IMR-90 (cell line): Measurements from ENCODE around the gene NOXO1. TPM values are rescaled to one million over a fixed set of nuclear protein-coding genes. Genes with fewer than 3 reads are reported as not detected.

Source experiments
- ATAC-seq: fragments of 200-7000 bp; cut with Tn5 transposase; 2 replicates; pipeline ENCODE4 v1.9.1; 2020; ENCODE audit warnings: low read depth, mild to moderate bottlenecking, moderate library complexity
- BruUV-seq: library from RNA; stranded (reverse); fragments of 400-500 nt; replicated peaks from 2 replicates; lab custom pipeline; 2021; lab: Mats Ljungman, UMichigan
- CTCF ChIA-PET: fragments of 300-600 bp; formaldehyde crosslinking; extraction: SDS; loops from one replicate; lab custom pipeline; 2021; ENCODE audit warnings: antibody characterized with exemption; lab: Yijun Ruan, JAX
- POLR2A ChIA-PET: fragments of 300-600 bp; sonication (Branson Sonifier 250); formaldehyde crosslinking; loops from one replicate; lab custom pipeline; 2022; ENCODE audit warnings: antibody characterized with exemption; ENCODE audit not compliant: unreplicated experiment; lab: Charles Lee
- DNase-seq: peaks from one replicate; pipeline ENCODE4 v3.0.0; 2013
- H2AFZ ChIP-seq: replicated peaks from 2 replicates; pipeline ENCODE3; 2013; ENCODE audit warnings: low read length, mild to moderate bottlenecking; ENCODE audit not compliant: poor library complexity
- H2AK5ac ChIP-seq: 2 replicates; pipeline ENCODE4 v1.6.1; 2013; ENCODE audit warnings: low read depth, low read length, inconsistent platforms
- H2AK9ac ChIP-seq: replicated peaks from 2 replicates; pipeline ENCODE3; 2013; ENCODE audit warnings: mild to moderate bottlenecking, low read depth, low read length, moderate library complexity; ENCODE audit not compliant: poor library complexity
- H2BK120ac ChIP-seq: 2 replicates; pipeline ENCODE4 v1.6.1; 2013; ENCODE audit warnings: low read depth, low read length, inconsistent platforms
- H2BK15ac ChIP-seq: 3 replicates; pipeline ENCODE4 v1.6.1; 2013; ENCODE audit warnings: low read depth, low read length, inconsistent platforms
- H2BK20ac ChIP-seq: 2 replicates; pipeline ENCODE4 v1.6.1; 2013; ENCODE audit warnings: low read depth, mild to moderate bottlenecking, inconsistent platforms, low read length, moderate library complexity
- H2BK5ac ChIP-seq: 2 replicates; pipeline ENCODE4 v1.6.1; 2013; ENCODE audit warnings: mild to moderate bottlenecking, low read depth, low read length, inconsistent platforms; ENCODE audit not compliant: poor library complexity, severe bottlenecking
- H3K14ac ChIP-seq: replicated peaks from 2 replicates; pipeline ENCODE4 v1.6.1; 2013; ENCODE audit warnings: low read depth, low read length, inconsistent platforms
- H3K18ac ChIP-seq: 2 replicates; pipeline ENCODE4 v1.6.1; 2013; ENCODE audit warnings: low read depth, low read length, control low read depth
- H3K23ac ChIP-seq: 2 replicates; pipeline ENCODE4 v1.6.1; 2013; ENCODE audit warnings: low read depth, low read length, inconsistent platforms
- H3K27ac ChIP-seq: 2 replicates; pipeline ENCODE4 v1.5.1; 2013; ENCODE audit warnings: mild to moderate bottlenecking, control low read depth, low read length; ENCODE audit not compliant: insufficient read depth
- H3K27me3 ChIP-seq: 2 replicates; pipeline ENCODE4 v1.6.1; 2013; ENCODE audit warnings: low read length; ENCODE audit not compliant: control insufficient read depth, insufficient read depth
- H3K36me3 ChIP-seq: 2 replicates; pipeline ENCODE4 v1.6.1; 2013; ENCODE audit warnings: low read length, mixed read lengths; ENCODE audit not compliant: control insufficient read depth, insufficient read depth
- H3K4ac ChIP-seq: 2 replicates; pipeline ENCODE4 v1.6.1; 2013; ENCODE audit warnings: low read depth, low read length, inconsistent platforms
- H3K4me1 ChIP-seq: 2 replicates; pipeline ENCODE4 v1.6.1; 2013; ENCODE audit warnings: low read length, mixed read lengths; ENCODE audit not compliant: control insufficient read depth, insufficient read depth
- H3K4me2 ChIP-seq: 2 replicates; pipeline ENCODE4 v1.6.1; 2013; ENCODE audit warnings: low read depth, mild to moderate bottlenecking, control low read depth, low read length, moderate library complexity
- H3K4me3 ChIP-seq: 2 replicates; pipeline ENCODE4 v1.5.1; 2013; ENCODE audit warnings: low read depth, mild to moderate bottlenecking, control low read depth, low read length, moderate library complexity; ENCODE audit not compliant: insufficient read depth
- H3K56ac ChIP-seq: 2 replicates; pipeline ENCODE4 v1.6.1; 2013; ENCODE audit warnings: low read length, inconsistent platforms; ENCODE audit not compliant: insufficient read depth; ENCODE audit errors: extremely low read depth
- H3K79me1 ChIP-seq, 2 experiments: 2 replicates each; pipeline ENCODE4 v1.6.1; 2013; ENCODE audit warnings: low read length in 2 of 2, inconsistent platforms in 1 of 2, low read depth in 1 of 2
- H3K9ac ChIP-seq: 2 replicates; pipeline ENCODE4 v1.6.1; 2013; ENCODE audit warnings: low read depth, low read length, control low read depth
- H3K9me1 ChIP-seq: 2 replicates; pipeline ENCODE4 v1.6.1; 2013; ENCODE audit warnings: low read length, inconsistent platforms; ENCODE audit not compliant: insufficient read depth
- H3K9me3 ChIP-seq: 2 replicates; pipeline ENCODE4 v1.6.1; 2013; ENCODE audit warnings: low read length; ENCODE audit not compliant: control insufficient read depth, insufficient read depth
- H4K20me1 ChIP-seq: 2 replicates; pipeline ENCODE4 v1.6.1; 2013; ENCODE audit warnings: low read length, inconsistent platforms; ENCODE audit not compliant: insufficient read depth
- H4K5ac ChIP-seq: 2 replicates; pipeline ENCODE4 v1.6.1; 2013; ENCODE audit warnings: mild to moderate bottlenecking, low read depth, low read length, control low read depth
- H4K8ac ChIP-seq, 2 experiments: 2 replicates each; pipeline ENCODE4 v1.6.1; 2013; ENCODE audit warnings: low read depth in 2 of 2, low read length in 2 of 2, control low read depth in 1 of 2, inconsistent platforms in 1 of 2
- H4K91ac ChIP-seq: 2 replicates; pipeline ENCODE4 v1.6.1; 2013; ENCODE audit warnings: low read depth, low read length, inconsistent platforms; ENCODE audit not compliant: insufficient read depth
- BHLHE40 ChIP-seq: fragments of 150-350 bp; IDR thresholded peaks from 2 replicates; pipeline ENCODE4 v1.6.1; 2016; ENCODE audit warnings: mild to moderate bottlenecking, low read depth, low read length
- CEBPB ChIP-seq: IDR thresholded peaks from 2 replicates; pipeline ENCODE4 v1.6.1; 2012; ENCODE audit warnings: low read depth, low read length, improper control_type of control experiment
- CHD1 ChIP-seq: IDR thresholded peaks from 2 replicates; pipeline ENCODE4 v1.6.1; 2012; ENCODE audit warnings: low read depth, low read length, improper control_type of control experiment
- CTCF ChIP-seq: conservative IDR thresholded peaks from 2 replicates; pipeline ENCODE4 v1.5.1; 2012; ENCODE audit warnings: mild to moderate bottlenecking, low read depth, low read length, improper control_type of control experiment
- ELK1 ChIP-seq: fragments of 150-350 bp; IDR thresholded peaks from 2 replicates; pipeline ENCODE4 v1.6.1; 2016; ENCODE audit warnings: low read depth, mild to moderate bottlenecking, low read length, moderate library complexity, borderline replicate concordance
- FOS ChIP-seq: fragments of 150-350 bp; IDR thresholded peaks from 2 replicates; pipeline ENCODE4 v1.6.1; 2016; ENCODE audit warnings: low read depth, low read length
- MAFK ChIP-seq: IDR thresholded peaks from 2 replicates; pipeline ENCODE4 v1.6.1; 2012; ENCODE audit warnings: low read depth, low read length, improper control_type of control experiment
- MAZ ChIP-seq: IDR thresholded peaks from 2 replicates; pipeline ENCODE4 v1.6.1; 2012; ENCODE audit warnings: low read depth, mild to moderate bottlenecking, low read length, improper control_type of control experiment, moderate library complexity, borderline replicate concordance
- MXI1 ChIP-seq: IDR thresholded peaks from 2 replicates; pipeline ENCODE4 v1.6.1; 2012; ENCODE audit warnings: low read depth, mild to moderate bottlenecking, low read length, moderate library complexity, borderline replicate concordance
- NFE2L2 ChIP-seq: fragments of 150-350 bp; IDR thresholded peaks from 2 replicates; pipeline ENCODE4 v1.6.1; 2016; ENCODE audit warnings: low read depth, mild to moderate bottlenecking, low read length
- POLR2A ChIP-seq: IDR thresholded peaks from 2 replicates; pipeline ENCODE4 v1.6.1; 2012; ENCODE audit warnings: mild to moderate bottlenecking, low read depth, low read length
- RAD21 ChIP-seq: IDR thresholded peaks from 2 replicates; pipeline ENCODE4 v1.6.1; 2012; ENCODE audit warnings: low read length, improper control_type of control experiment
- RCOR1 ChIP-seq: IDR thresholded peaks from 2 replicates; pipeline ENCODE4 v1.6.1; 2012; ENCODE audit warnings: mild to moderate bottlenecking, low read length, improper control_type of control experiment; ENCODE audit not compliant: insufficient replicate concordance
- RFX5 ChIP-seq: IDR thresholded peaks from 2 replicates; pipeline ENCODE4 v1.8.0; 2012; ENCODE audit warnings: low read depth, mild to moderate bottlenecking, low read length, moderate library complexity
- SMC3 ChIP-seq: fragments of 150-350 bp; IDR thresholded peaks from 2 replicates; pipeline ENCODE4 v1.6.1; 2016; ENCODE audit warnings: low read depth, mild to moderate bottlenecking, antibody characterized with exemption, low read length, moderate library complexity
- USF2 ChIP-seq: fragments of 150-350 bp; IDR thresholded peaks from 2 replicates; pipeline ENCODE4 v1.6.1; 2017; ENCODE audit warnings: mild to moderate bottlenecking, antibody characterized with exemption, low read length, low read depth
- WGBS, 2 experiments: methylation state at CpG; one replicate each; pipeline versions ENCODE4 v1.1.5 to v1.1.7; 2013; ENCODE audit warnings: missing lambda C conversion rate in 2 of 2; ENCODE audit not compliant: insufficient read length in 1 of 2; ENCODE audit errors: extremely low coverage in 2 of 2; 5-methylcytosine and 5-hydroxymethylcytosine counted together
- dilution Hi-C: fragments of 300-500 bp; cut with HindIII; formaldehyde crosslinking; loops from one replicate; pipeline ENCODE4 v1.14.3; 2018; ENCODE audit warnings: low sequenced_read_pairs; ENCODE audit not compliant: unreplicated experiment
- in situ Hi-C: fragments of 300-500 bp; cut with MboI; formaldehyde crosslinking; loops from 3 replicates; pipeline ENCODE4 v1.14.3; 2019; ENCODE audit warnings: low sequenced_read_pairs, inconsistent platforms, mixed read lengths
- intact Hi-C: fragments of 100-400 bp; cut with micrococcal nuclease; formaldehyde crosslinking; loops from 2 replicates; pipeline ENCODE4 v1.10.0; 2022
- polyA plus RNA-seq, 3 experiments: library from polyadenylated mRNA; depleted of rRNA; stranded (reverse); fragments of >200 nt; gene quantifications; 2 replicates each; pipeline ENCODE4 v1.2.3, GENCODE V29; 2012; ENCODE audit warnings: low replicate concordance in 1 of 3
- total RNA-seq: library from RNA; depleted of rRNA; stranded (reverse); fragments of >200 nt; gene quantifications from 2 replicates; pipeline ENCODE4 v1.2.3, GENCODE V29; 2012

Gene NOXO1
- total and polyA plus RNA-seq, 2 of the 4 experiments (the other 2 are of a cell fraction): 0.56 TPM; not detected in 1

GRCh38 chr16:1947369-1947670 lies 33.9 kb downstream of the NOXO1 start:
- no peak overlapping the region for H2AK5ac ChIP-seq
- H3K79me1 ChIP-seq: peaks cover 0 to 7% of the 10 kb centered on the region in 2 experiments; a peak in 2 of 4 replicates
- no peak overlapping the region for H3K56ac ChIP-seq
- in situ Hi-C loops: no loop called here
- H2AFZ ChIP-seq: no peak overlapping the region
- H2BK120ac ChIP-seq: no peak overlapping the region
- BruUV-seq: no TSS peak
- ChIA-PET CTCF (no interaction called here), POLR2A (no interaction called here)
- no peak overlapping the region for H3K4ac ChIP-seq
- H3K18ac ChIP-seq: no peak overlapping the region
- no peak overlapping the region for H2BK5ac ChIP-seq
- peaks cover under 1% of the 10 kb centered on the region; the same call in 1 of the 2 replicates for H3K4me1 ChIP-seq
- no peak for TF ChIP-seq CTCF
- TF ChIP-seq POLR2A: no peak
- TF ChIP-seq CHD1: no peak
- TF ChIP-seq MAFK: no peak
- no peak for TF ChIP-seq USF2
- TF ChIP-seq NFE2L2: no peak
- TF ChIP-seq SMC3: no peak
- TF ChIP-seq MXI1: no peak
- TF ChIP-seq RAD21: no peak
- TF ChIP-seq MAZ: no peak
- no peak for TF ChIP-seq FOS
- TF ChIP-seq RCOR1: no peak
- no peak for TF ChIP-seq ELK1
- no peak for TF ChIP-seq BHLHE40
- TF ChIP-seq CEBPB: no peak
- no peak for TF ChIP-seq RFX5
- no peak overlapping the region for H3K14ac ChIP-seq
- no peak overlapping the region for H2AK9ac ChIP-seq
- no peak overlapping the region for H3K9ac ChIP-seq
- no peak overlapping the region for H3K4me3 ChIP-seq
- no peaks in the 10 kb centered on the region for H3K27me3 ChIP-seq
- 100% methylated on average over 1 of the region's 9 CpGs; no CpG with 5 or more reads in 1 of the 2 experiments for WGBS, 2 experiments
- intact Hi-C loops: no loop called here
- no peak overlapping the region for H3K4me2 ChIP-seq
- H3K9me1 ChIP-seq: no peaks in the 10 kb centered on the region
- DNase-seq (no peak), ATAC-seq (no peak)
- H4K20me1 ChIP-seq: no peaks in the 10 kb centered on the region
- H2BK20ac ChIP-seq: no peak overlapping the region
- no peaks in the 10 kb centered on the region for H3K36me3 ChIP-seq
- dilution Hi-C loops: no loop called here
- H4K91ac ChIP-seq: no peak overlapping the region
- H3K9me3 ChIP-seq: no peaks in the 10 kb centered on the region
- no peak overlapping the region for H4K8ac ChIP-seq
- no peak overlapping the region for H4K5ac ChIP-seq
- H3K23ac ChIP-seq: no peak overlapping the region
- H3K27ac ChIP-seq: no peak overlapping the region
- H2BK15ac ChIP-seq: no peak overlapping the region
